Activated CD4-positive, alpha-beta T cell treated with anti-CD3 and anti-CD28 coated beads, Interleukin-10, Interleukin-2, amounts not matched to agents 100 ng/mL and 50 ng/mL, durations not matched to agents 16 hours and 8 hours (primary cell): ENCODE data around the gene TBC1D16.
A peak's percentile ranks its signal among the peaks of the same experiment; 100 is the strongest.
"Not testable (repeated sequence)": the region's sequence is repeated elsewhere in the genome, so short reads cannot be mapped to it uniquely, and the experiment has no call there.

ENCODE experiments used
- DNase-seq: peaks from one replicate; pipeline ENCODE4 v3.0.0-alpha.2; 2020

TBC1D16 gene

DNA sequence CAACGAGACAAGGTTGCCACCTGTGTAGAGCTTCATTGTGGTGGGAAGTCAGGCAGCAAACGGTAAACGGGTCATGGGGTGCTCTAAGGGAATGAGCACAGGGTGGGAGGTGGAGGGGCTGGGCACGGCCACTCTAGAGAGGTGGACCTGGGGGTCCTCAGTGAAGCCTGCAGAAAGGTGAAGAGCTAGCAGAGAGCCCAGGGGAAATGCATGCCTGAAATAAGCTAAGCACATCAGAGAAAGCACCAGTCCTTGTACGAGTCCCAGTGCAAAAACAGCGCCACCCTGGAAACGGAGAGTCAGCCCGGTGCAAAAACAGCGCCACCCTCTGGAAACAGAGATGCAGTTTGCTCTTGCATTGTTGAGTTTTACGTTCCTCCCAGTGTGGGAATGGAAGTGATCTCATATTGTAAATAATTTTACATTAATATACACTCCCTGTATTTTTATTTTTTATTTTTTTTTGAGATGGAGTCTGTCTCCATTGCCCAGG is 65.0 kb downstream of the TBC1D16 start:
- DNase-seq: peak; percentile 39

DNA sequence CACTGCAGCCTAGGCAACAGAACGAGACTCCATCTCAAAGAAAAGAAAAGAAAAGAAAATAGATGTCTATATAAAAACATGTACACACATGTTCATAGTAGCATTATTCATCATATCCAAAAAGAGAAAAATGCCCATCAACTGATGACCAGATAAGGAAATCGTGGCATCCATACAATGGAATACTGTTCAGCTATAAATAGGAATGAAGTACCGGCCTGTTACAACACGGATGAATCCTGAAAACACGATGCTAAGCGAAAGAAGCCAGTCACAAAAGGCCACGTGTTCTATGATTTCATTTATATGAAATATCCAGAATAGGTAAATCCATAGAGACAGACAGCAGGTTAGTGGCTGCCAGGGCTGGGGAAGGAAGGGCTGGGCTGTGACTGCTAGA is 65.8 kb downstream of the TBC1D16 start:
- no peak for DNase-seq

DNA sequence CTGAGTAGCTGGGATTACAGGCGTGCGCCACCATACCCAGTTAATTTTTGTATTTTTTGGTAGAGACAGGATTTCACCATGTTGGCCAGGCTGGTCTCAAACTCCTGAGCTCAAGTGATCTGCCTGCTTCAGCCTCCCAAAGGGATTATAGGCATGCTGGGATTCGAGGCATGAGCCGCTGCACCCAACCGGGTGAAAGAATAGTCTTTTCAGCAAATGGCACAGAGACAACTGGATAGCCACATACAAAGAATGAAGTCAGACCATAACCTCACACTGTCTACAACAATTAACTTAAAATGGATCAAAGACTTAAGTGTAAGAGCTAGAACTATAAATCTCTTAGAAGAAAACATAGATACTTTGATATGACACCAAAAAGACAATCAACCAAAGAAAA is 67.6 kb downstream of the TBC1D16 start:
- no peak for DNase-seq

DNA sequence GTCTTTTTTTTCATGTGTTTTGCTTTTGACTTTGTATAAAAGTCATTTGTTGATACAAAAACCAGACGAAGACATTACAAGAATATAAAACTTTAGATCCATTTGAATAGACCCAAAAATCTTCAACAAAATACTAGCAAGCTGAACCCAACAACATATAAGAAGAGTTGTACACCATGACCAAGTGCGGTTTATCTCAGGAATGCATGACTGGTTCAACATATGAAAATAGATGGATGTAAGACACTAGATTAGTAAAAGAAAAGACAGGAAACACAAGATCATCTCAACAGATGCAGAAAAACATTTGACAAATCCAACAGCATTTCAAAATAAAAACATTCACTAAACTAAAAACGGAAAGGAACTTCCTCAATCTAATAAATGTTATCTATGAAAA is 69.0 kb downstream of the TBC1D16 start:
- DNase-seq: no peak

DNA sequence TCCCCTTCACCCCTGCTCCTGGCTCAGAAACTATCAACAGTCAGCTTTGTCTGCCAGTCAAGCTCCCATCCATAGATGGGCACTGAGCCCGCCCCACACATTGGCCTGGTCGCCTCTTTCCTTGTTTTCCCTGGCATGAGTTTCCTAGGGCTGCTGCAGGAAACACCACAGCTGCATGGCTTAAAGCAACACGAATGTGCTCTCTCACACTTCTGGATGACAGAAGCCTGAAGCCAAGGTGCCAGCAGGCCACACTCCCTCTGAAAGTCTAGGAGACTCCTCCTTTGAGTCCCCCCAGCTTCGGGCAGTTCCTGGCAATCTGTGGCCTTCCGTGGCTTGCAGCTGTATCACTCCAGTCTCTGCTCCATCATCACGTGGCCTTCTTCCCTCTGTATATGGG is 69.9 kb downstream of the TBC1D16 start:
- DNase-seq: no peak

DNA sequence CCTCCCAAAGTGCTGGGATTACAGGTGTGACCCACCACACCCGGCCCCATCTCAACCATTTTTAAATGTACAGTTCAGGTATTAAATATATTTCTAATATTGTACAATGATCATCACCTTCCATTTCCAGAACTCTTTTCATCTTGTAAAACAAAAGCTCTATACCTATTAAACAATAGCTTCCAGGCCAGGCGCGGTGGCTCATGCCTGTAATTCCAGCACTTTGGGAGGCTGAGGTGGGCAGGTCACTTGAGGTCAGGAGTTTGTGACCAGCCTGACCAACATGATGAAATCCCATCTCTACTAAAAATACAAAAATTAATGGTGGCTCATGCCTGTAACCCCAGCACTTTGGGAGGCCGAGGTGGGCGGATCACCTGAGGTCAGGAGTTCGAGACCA is 73.2 kb downstream of the TBC1D16 start:
- not testable (repeated sequence) for DNase-seq

DNA sequence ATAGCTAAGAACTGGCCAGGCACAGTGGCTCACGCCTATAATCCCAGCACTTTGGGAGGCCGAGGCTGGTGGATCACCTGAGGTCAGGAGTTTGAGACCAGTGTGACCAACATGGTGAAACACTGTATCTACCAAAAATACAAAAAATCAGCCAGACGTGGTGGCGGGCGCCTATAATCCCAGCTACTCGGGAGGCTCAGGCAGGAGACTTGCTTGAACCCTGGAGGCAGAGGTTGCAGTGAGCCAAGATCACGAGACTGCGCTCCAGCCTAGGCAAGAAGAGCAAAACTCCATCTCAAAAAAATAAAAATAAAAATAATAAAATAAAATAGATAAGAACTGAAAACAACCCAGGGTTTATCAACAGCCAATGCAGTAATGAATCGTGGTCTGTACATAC is 74.1 kb downstream of the TBC1D16 start:
- DNase-seq: not testable (repeated sequence)

DNA sequence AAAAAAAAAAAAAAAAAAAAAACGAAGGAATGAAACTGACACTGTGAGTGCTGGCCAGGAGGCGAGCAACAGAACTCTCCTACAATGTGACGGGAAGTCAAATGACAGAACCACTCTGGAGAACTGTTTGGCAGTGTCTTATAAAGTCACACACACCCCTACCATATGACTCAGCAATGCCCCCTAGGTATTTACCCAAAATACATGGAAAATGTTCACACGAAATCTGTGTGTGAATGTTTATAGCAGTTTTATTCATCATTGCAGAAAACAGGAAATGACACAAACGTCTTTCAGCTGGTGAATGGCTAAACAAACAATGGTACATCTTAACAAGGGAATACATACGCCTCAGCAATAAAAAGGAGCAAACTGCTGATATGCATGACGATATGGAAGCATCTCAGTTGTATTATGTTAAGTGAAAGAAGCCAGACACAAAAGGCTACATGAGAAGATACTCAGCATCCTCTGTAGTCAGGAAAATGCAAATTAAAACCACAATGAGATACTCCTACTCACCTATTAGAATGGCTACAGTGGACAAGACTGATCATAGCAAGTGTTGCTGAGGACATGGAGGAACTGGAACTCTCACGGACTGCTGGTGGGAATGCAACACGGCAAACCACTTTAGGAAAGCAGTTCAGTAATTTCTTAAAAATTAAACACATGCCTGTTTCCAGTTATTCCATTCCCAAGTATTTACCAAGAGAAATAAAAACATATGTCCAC is 74.7 kb downstream of the TBC1D16 start:
- DNase-seq: no peak

DNA sequence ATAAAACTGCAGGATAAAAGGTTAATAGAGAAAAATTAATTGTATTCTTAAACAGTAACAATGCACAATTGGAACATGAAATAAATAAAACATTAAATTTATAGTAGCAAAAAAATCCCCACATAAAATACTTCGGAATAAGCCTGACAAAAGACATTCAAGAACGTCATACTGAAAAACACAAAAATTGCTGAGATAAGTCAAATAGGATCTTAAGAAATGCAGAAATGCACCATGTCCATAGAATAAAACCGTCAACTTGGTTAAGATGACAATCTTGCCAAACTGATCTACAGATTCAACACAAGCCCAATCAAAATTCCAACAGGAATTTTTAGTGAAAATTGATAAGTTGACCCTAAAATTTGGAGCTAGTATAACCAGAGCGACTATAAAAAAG is 76.6 kb downstream of the TBC1D16 start:
- DNase-seq: no peak

DNA sequence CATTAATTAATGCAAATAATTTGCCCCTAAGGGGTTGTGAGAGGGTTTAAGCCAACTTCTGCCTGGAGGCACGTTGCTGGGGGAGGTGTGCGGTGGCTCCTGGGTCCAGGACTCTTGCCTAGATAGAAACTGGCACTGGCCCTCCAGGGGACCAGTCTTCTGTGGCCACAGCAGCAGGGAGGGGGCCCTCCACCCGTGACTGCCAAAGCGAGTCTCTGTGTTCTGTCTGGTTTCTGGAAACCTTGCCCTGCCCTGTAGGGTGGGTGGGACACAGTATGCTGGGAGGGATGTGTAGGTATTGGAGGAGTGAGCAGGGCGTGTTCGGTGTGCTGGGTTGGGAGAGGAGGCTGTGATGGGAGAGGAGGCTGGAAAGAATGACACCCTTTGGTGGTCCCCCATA is 78.8 kb downstream of the TBC1D16 start:
- no peak for DNase-seq

DNA sequence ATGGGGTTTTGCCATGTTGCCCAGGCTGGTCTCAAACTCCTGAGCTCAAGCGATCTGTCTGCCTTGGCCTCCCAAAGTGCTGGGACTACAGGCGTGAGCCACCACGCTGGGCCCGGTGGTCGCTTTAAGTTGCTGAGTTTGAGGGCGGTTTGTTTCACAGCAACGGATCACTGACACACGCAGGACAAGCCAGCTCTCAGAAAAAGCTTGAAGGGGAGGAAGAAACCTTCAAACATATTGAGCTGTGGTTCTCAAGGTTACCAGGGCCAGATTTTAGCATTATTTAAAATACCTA is 79.3 kb downstream of the TBC1D16 start:
- not testable (repeated sequence) for DNase-seq

DNA sequence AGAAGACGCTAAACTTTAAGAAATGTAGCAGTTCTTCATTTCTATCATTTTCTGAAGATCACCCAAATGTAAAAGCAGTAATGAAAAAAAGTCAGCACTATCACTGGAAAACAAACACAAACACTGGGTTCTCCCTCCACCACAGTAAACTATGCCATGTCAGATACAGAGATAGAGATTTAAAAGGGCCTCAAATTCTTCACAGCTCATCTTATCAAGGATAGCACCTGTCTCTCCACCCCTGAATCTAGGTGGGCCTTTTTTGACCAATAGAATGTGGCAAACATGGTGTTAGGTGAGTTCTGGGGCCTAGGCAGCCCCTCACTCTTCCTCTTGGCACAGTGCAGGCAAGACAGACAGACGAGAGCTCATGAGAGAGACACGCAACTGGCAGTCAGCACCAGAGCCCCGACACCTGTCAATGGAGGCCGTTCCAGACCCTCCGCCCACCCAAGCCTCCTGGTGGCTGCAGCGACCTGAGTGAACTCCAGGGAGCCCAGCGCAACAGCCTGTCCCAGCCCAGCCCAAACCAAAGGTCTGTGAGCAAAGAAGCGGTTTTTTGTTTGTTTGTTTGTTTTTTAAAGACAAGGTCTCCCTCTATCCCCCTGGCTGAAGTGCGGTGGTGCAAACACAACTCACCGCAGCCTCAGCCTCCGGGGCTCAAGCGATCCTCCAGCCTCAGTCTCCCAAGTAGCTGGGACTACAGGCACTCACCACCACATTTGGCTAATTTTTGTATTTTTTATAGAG is 79.8 kb downstream of the TBC1D16 start:
- DNase-seq: no peak

DNA sequence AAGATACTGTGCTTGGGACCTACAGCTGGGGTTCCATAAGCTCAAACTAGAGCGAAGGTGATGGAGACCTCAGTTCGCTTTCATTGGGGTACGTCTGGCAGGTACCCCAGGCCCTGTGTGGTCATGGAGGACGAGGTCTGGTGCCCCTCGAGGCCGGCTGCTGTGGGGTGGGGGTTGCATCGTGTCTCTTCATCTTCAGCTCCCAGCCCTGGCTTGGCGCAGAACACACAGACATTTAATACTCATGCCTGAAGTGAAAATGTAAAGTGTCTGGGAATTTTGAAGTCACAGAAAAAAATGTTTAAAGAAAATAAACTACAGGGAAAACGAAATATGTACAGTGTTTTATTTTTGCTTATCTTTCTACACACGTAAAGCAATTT is 80.5 kb downstream of the TBC1D16 start:
- DNase-seq: no peak

DNA sequence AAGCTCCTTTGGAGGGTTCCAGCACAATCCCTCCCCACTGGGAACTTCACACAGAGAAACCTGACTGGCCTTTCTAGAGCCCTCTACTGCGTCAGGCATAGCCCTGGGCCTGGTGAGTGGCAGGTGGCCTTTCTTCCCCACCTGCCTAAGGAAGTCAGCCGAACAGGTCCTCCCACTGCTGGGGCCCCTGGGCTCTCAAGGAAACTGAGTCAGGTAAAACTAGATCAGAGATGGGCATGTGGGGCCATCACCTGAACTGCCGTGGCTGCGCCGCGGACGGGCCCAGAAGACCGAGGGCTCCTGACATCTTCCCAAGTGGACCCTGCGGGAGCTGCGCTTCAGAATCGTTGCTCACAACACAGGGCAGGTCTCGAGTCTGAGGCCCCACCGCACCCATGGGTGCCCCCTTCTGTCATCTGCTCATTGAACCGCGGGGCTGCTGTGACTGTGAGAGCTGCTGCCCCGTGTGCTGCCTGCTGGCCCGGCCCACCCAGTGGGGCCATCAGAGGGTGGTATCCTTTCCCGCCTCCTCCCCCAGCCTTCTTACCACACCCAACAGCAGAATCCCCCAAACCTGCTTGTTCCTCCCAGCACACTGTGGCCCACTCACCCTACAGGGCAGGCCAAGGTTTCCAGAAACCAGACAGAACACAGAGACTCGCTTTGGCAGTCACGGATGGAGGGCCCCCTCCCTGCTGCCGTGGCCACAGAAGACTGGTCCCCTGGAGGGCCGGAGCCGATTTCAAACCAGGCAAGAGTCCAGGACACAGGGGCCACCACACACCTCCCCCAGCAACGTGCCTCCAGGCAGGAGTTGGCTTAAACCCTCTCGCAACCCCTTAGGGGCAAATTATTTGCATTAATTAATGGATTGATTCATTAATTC is 81.1 kb downstream of the TBC1D16 start:
- no peak for DNase-seq

DNA sequence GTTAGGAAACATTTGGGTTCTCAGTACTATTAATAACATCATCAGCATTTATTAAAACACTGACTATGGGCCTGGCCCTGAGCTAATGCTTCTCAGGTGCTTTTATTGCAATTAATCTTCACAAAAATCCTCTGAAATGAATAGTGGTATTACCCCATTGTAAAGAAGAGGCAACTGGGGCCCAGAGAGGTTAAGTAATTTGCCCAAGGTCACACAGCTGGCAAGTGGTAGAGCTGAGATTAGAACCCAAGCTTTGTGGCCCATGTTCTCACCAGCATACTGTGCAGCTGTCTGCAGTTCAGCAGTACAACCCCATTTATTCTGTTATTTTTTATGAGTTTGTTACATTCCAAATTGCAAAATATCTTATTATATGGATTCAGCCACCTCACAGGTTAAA is 82.3 kb downstream of the TBC1D16 start:
- DNase-seq: no peak

DNA sequence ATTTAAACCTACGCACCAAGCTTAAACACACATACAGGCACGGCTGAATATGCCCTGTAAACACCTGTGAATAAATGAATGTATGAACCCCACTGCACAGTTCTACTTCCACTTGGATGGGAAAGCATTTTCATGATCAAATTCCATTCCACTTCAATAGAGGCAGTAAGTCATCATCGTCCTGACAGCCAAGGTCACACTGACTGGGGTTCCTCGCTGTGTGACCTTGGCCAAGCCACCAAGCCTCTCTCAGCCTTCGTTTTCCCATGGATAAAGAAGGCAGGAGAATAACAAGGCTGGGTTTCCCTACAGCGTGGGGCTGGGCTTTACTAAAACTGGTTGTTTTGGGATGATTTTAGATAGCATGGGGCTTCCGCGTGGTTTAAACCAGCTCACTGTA is 82.8 kb downstream of the TBC1D16 start:
- DNase-seq: no peak

DNA sequence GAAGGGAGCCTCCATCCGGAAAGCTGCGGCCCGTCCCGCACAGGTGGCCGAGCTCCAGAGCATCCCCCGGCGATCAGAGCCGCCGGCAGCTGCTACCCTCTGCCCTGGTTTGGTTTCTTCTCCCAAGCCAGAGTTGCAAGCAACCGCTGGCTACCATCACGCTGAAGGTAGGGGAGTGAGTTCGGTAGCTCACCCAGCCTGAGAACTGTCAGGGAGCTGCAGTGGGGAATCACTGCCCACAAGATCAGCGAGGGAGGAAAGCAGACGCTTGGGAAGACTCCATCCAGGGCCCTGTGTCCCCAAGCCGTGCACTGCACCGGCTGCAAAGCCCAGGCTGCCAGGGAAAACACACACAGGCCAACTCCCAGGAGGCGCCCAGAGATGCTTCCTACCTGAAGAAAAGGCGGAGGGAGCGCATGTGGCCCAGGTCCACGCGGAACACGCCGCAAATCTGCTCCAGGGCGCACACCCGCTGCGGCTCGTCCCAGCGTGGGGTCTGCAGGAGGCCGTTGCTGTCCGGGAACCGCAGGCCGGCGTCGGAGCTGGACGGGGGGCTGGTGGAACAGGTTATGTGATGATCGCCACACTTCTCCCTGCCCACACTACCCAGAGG is 83.3 kb downstream of the TBC1D16 start:
- no peak for DNase-seq

DNA sequence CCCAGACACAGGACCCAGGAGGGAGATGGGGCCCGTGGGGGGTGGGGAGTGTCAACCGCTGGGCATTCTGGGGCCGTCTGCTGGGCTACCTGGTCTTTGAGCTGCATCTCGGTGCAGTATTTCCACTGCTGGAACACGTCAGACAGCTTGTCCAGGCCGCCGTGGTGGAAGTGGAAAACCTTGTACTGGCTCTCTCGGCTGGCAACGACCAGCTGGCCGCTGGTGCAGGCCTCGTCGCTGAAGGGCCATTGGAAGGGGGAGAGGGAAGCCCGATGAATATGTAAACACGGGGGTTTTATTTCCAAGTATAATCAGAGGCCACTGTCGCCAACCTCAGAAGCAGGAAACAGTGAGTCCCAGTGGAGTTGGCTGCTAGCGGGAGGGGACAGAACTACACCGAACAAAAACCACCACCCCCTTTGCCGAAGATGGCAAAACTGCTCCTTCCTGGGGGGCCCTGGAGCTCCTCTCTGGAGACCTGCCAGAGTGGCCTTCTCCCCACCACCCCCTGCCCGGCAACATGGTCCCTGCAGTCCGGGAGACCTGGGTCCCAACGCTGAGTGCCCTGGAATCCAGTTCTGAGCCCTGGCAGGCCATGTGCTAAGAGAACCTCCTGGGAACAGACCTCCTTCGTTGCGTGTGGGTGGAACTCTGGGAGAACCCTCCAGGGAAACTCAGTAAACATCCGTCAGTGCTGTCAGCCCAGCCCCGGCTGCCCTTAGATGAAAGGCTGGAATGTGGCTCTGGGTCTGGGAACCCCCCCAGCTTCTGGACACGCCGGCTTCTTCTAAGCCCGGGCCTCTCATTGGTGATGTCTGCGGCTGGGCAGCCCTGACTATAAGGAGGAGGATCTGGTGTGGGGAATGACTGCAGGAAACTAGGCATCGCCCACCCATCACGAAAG is 84.1 kb downstream of the TBC1D16 start:
- DNase-seq: no peak

DNA sequence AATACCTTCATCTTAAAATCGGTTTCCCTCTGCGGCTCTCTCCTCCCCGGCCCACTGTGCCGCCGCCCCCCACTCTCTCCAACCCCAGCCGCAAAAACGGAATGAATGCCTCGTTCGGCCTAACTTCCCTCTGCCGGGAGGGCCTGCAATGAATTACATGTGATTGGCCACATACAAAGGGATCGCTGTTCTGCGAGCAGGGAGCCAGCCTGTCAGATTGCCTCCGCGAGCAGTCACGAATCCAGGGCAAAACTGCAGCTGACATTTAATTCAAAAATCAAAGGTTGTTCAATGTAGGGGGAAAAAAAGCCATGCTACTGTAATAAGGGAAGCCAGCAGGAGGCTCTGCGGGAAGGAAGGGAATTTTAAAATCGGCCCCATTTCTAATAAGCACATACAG is 84.9 kb downstream of the TBC1D16 start:
- DNase-seq: no peak

DNA sequence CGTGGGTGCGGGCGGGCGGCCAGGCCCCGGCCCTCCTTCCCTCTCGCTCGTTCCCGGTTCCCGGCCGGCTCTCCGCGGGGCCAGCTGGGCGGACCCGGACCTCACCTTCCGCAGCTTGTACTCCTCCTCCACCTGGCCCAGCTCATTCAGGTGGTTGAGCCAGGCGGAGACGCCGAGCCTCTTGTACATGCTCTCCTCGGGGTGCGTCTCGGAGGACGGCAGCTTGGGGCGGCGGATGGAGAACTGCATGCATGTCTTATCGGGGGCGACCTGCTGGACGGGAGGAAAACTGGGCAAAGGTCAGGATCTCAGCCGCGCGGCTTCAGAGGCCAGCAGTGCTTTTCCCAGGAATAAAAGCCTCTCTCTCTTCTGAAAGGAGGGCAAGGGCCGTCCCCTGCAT is 85.4 kb downstream of the TBC1D16 start:
- no peak for DNase-seq

DNA sequence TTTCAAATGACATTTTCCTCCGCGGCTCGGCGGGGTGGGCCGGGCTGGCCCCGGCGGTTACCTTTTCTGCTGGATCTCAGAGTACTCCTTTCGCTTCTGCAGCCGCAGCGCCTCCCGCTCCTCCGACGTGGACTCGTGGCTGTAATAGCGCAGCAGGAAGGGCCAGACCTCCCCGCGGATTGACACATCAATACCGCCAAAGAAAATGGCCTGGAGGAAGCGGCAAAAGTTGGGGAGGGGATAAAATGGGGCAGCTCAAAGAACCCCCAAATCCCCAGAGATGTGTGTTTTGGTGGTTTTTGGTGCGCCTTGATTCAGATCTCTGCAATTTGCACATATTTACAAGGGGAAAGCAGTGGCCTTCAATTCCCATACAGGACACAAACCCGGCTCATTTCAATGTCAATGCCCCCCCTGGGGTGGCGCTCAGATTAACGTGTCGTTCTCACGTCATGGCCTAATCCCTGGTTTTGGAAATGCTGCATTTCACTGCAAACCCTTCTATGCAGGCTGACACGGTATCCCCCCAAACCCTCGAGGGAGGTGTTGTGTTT is 85.9 kb downstream of the TBC1D16 start:
- no peak for DNase-seq
